ENCODE results near the gene CCDC68. TPM values are rescaled to one million over a fixed set of nuclear protein-coding genes. Genes with fewer than 3 reads are reported as not detected.

CCDC68 gene
- 0.01 TPM for polyA plus RNA-seq (2012; ENCODE audit: low read depth, missing spikeins)

GRCh38 chr18:54958704-54959625 is at the start of gene CCDC68:
Gene CCDC68 (minus strand): TSS chr18:54959461. CDS start chr18:54942791, 16,670 bp downstream.
- no peak for FAIRE-seq
- no peak for TF ChIP-seq SPI1 (IDR thresholded peaks at IDR 0.05; ENCODE audit: low read depth, low read length)
- TF ChIP-seq POU2F2 (IDR thresholded peaks at IDR 0.05; ENCODE audit: low read depth, low read length): no peak
- no peak for TF ChIP-seq POLR2AphosphoS5 (IDR thresholded peaks at IDR 0.05; ENCODE audit: low read depth, low read length)
- no peak for TF ChIP-seq TAF1 (IDR thresholded peaks at IDR 0.05; ENCODE audit: low read depth, low read length)
- peak; percentile 13 for DNase-seq (ENCODE audit: insufficient read length, low spot score)

- DNase-seq (ENCODE audit: insufficient read length, low spot score) (no peak), FAIRE-seq (no peak)
- TF ChIP-seq SPI1 (IDR thresholded peaks at IDR 0.05; ENCODE audit: low read depth, low read length): no peak
- TF ChIP-seq POU2F2 (IDR thresholded peaks at IDR 0.05; ENCODE audit: low read depth, low read length): no peak
- TF ChIP-seq POLR2A (IDR thresholded peaks at IDR 0.05; ENCODE audit: low read depth, low read length): no peak
- TF ChIP-seq POLR2AphosphoS5 (IDR thresholded peaks at IDR 0.05; ENCODE audit: low read depth, low read length): no peak
- no peak for TF ChIP-seq TAF1 (IDR thresholded peaks at IDR 0.05; ENCODE audit: low read depth, low read length)
- TF ChIP-seq PAX5 (IDR thresholded peaks at IDR 0.05; ENCODE audit: insufficient read depth, low read length, severe bottlenecking): no peak
Observed at GRCh38 chr18:55007602-55008001, 48.3 kb upstream of the CCDC68 start.

- no peak for TF ChIP-seq SPI1 (IDR thresholded peaks at IDR 0.05; ENCODE audit: low read depth, low read length)
- no peak for TF ChIP-seq POLR2AphosphoS5 (IDR thresholded peaks at IDR 0.05; ENCODE audit: low read depth, low read length)
Observed at GRCh38 chr18:55003695-55004094, 44.4 kb upstream of the CCDC68 start.

GRCh38 chr18:55002261-55002660 is 43.0 kb upstream of the CCDC68 start:
- FAIRE-seq (no peak), DNase-seq (ENCODE audit: insufficient read length, low spot score) (no peak)
- TF ChIP-seq SPI1 (IDR thresholded peaks at IDR 0.05; ENCODE audit: low read depth, low read length) (no peak), PAX5 (IDR thresholded peaks at IDR 0.05; ENCODE audit: insufficient read depth, low read length, severe bottlenecking) (no peak), POLR2AphosphoS5 (IDR thresholded peaks at IDR 0.05; ENCODE audit: low read depth, low read length) (no peak), POLR2A (IDR thresholded peaks at IDR 0.05; ENCODE audit: low read depth, low read length) (no peak), TAF1 (IDR thresholded peaks at IDR 0.05; ENCODE audit: low read depth, low read length) (no peak)

More at GRCh38 chr18:55003695-55004094, 44.4 kb upstream of the CCDC68 start:
- DNase-seq (ENCODE audit: insufficient read length, low spot score): no peak
- FAIRE-seq: no peak

- TF ChIP-seq POLR2A (IDR thresholded peaks at IDR 0.05; ENCODE audit: low read depth, low read length) (no peak), POLR2AphosphoS5 (IDR thresholded peaks at IDR 0.05; ENCODE audit: low read depth, low read length) (no peak), PAX5 (IDR thresholded peaks at IDR 0.05; ENCODE audit: insufficient read depth, low read length, severe bottlenecking) (no peak), SPI1 (IDR thresholded peaks at IDR 0.05; ENCODE audit: low read depth, low read length) (no peak), TAF1 (IDR thresholded peaks at IDR 0.05; ENCODE audit: low read depth, low read length) (no peak), POU2F2 (IDR thresholded peaks at IDR 0.05; ENCODE audit: low read depth, low read length) (no peak)
- no peak for DNase-seq (ENCODE audit: insufficient read length, low spot score)
- FAIRE-seq: no peak
Observed at GRCh38 chr18:55001394-55002024, 42.2 kb upstream of the CCDC68 start.

GRCh38 chr18:55000529-55000928 is 41.3 kb upstream of the CCDC68 start:
- TF ChIP-seq PAX5 (IDR thresholded peaks at IDR 0.05; ENCODE audit: insufficient read depth, low read length, severe bottlenecking) (no peak), POLR2AphosphoS5 (IDR thresholded peaks at IDR 0.05; ENCODE audit: low read depth, low read length) (no peak), POLR2A (IDR thresholded peaks at IDR 0.05; ENCODE audit: low read depth, low read length) (no peak), TAF1 (IDR thresholded peaks at IDR 0.05; ENCODE audit: low read depth, low read length) (no peak), POU2F2 (IDR thresholded peaks at IDR 0.05; ENCODE audit: low read depth, low read length) (no peak), SPI1 (IDR thresholded peaks at IDR 0.05; ENCODE audit: low read depth, low read length) (no peak)
- FAIRE-seq: no peak

GRCh38 chr18:54999016-54999415 is 39.8 kb upstream of the CCDC68 start:
- no peak for FAIRE-seq
- TF ChIP-seq SPI1 (IDR thresholded peaks at IDR 0.05; ENCODE audit: low read depth, low read length): no peak
- TF ChIP-seq TAF1 (IDR thresholded peaks at IDR 0.05; ENCODE audit: low read depth, low read length): no peak
- TF ChIP-seq POU2F2 (IDR thresholded peaks at IDR 0.05; ENCODE audit: low read depth, low read length): no peak
- no peak for TF ChIP-seq POLR2AphosphoS5 (IDR thresholded peaks at IDR 0.05; ENCODE audit: low read depth, low read length)
- no peak for TF ChIP-seq POLR2A (IDR thresholded peaks at IDR 0.05; ENCODE audit: low read depth, low read length)
- TF ChIP-seq PAX5 (IDR thresholded peaks at IDR 0.05; ENCODE audit: insufficient read depth, low read length, severe bottlenecking): no peak
- DNase-seq (ENCODE audit: insufficient read length, low spot score): no peak

More at GRCh38 chr18:55000529-55000928, 41.3 kb upstream of the CCDC68 start:
- no peak for DNase-seq (ENCODE audit: insufficient read length, low spot score)

- FAIRE-seq (no peak), DNase-seq (ENCODE audit: insufficient read length, low spot score) (no peak)
- TF ChIP-seq TAF1 (IDR thresholded peaks at IDR 0.05; ENCODE audit: low read depth, low read length) (no peak), POU2F2 (IDR thresholded peaks at IDR 0.05; ENCODE audit: low read depth, low read length) (no peak), PAX5 (IDR thresholded peaks at IDR 0.05; ENCODE audit: insufficient read depth, low read length, severe bottlenecking) (no peak), SPI1 (IDR thresholded peaks at IDR 0.05; ENCODE audit: low read depth, low read length) (no peak), POLR2A (IDR thresholded peaks at IDR 0.05; ENCODE audit: low read depth, low read length) (no peak), POLR2AphosphoS5 (IDR thresholded peaks at IDR 0.05; ENCODE audit: low read depth, low read length) (no peak)
Observed at GRCh38 chr18:54995421-54996143, 36.3 kb upstream of the CCDC68 start.

GRCh38 chr18:54991981-54992380 is 32.7 kb upstream of the CCDC68 start:
- TF ChIP-seq PAX5 (IDR thresholded peaks at IDR 0.05; ENCODE audit: insufficient read depth, low read length, severe bottlenecking) (no peak), POLR2AphosphoS5 (IDR thresholded peaks at IDR 0.05; ENCODE audit: low read depth, low read length) (no peak), POU2F2 (IDR thresholded peaks at IDR 0.05; ENCODE audit: low read depth, low read length) (no peak), SPI1 (IDR thresholded peaks at IDR 0.05; ENCODE audit: low read depth, low read length) (no peak), POLR2A (IDR thresholded peaks at IDR 0.05; ENCODE audit: low read depth, low read length) (no peak), TAF1 (IDR thresholded peaks at IDR 0.05; ENCODE audit: low read depth, low read length) (no peak)
- no peak for FAIRE-seq

More at GRCh38 chr18:54991981-54992380, 32.7 kb upstream of the CCDC68 start:
- DNase-seq (ENCODE audit: insufficient read length, low spot score): no peak
